Activated CD4-positive, alpha-beta T cell treated with anti-CD3 and anti-CD28 coated beads, Interleukin-10, Interleukin-2, amounts not matched to agents 100 ng/mL and 50 ng/mL, durations not matched to agents 16 hours and 8 hours (primary cell): ENCODE data around the gene PDK4.
"Not testable (repeated sequence)": the region's sequence is repeated elsewhere in the genome, so short reads cannot be mapped to it uniquely, and the experiment has no call there.

Experiments
- DNase-seq: peaks from one replicate; pipeline ENCODE4 v3.0.0-alpha.2; 2020

PDK4 gene

DNA sequence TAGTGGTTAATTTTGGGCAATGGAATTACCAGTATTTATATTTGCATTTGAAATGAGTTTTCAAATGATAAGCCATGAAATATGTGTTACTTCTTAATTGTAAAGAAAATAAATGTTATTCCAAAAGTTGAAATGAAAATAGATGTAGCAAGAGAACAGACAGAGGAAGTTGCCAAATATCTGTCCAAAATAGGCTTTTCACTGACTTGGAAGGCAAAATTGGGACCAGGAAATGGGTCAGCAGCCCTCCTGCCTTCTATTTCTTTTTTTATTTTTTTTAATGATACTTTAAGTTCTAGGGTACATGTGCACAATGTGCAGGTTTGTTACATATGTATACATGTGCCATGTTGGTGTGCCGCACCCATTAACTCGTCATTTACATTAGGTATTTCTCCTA is 8.1 kb upstream of the PDK4 start:
- DNase-seq: not testable (repeated sequence)

- DNase-seq: no peak
These were observed 6.1 kb upstream of the PDK4 start for GRCh38 chr7:95602421-95602820.

GRCh38 chr7:95601316-95601715 is 5.0 kb upstream of the PDK4 start:
- no peak for DNase-seq

GRCh38 chr7:95599069-95599468 is 2.8 kb upstream of the PDK4 start:
- DNase-seq: no peak

DNA sequence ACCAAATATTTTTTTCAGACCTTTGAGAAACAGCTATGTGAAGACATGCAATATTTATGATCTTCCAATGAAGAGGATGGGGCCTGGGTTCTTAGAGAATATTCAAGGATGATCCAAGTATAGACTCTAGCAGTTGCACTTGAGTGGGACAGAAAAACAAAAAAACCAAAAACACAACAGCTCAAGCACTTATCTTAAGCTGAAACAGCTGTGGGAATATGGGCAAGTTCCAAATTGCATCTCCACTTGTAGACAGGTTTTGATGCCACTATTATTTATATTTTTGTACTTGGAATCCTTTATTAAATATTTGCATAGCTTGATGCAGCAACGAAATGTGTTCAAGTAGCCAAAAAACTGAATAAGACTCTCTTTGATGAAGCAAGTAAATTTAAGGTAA is 2.2 kb upstream of the PDK4 start:
- no peak for DNase-seq

DNA sequence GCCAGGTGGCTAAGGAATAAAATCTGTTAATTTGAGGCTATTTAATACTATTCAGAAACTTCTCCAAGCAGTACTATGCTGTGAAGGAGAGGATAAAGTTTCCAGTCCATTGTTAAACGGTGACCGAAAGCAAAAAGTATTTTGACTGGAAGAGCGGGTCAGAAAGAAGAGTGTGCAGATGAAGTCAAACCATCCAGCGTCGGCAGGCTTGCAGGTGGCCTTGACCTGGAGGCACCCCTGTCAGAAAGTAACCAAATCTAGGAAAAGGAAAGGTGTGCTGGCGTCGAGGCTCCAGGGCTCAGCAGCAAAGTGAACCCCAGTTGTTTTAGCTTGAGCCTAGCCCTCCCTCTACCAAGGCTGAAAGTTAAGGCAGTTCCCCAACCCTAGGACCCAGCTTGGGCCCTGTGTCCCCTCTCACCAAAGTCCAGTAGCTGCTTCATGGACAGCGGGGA is 544 bp downstream of the PDK4 start:
- DNase-seq: no peak

DNA sequence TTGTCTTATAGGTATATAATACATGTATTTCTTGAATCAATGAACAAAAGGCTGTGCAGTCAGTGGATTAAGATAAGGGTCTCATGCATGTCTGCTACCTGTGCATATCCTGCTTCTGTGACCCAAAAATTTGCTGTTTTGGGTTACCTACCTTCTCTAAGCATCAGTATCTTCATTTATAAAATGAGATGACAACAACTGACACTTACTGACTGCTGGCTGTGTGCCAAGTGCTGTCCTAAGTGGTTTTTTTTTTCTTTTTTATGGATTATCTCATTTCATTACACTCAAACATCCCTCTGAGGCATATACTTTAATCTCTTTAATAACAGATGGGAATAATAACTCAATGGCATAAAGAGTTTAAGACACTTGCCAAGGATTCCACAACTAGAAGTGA is 2.1 kb downstream of the PDK4 start:
- DNase-seq: no peak

GRCh38 chr7:95593343-95593742 is 3.0 kb downstream of the PDK4 start:
- no peak for DNase-seq

GRCh38 chr7:95592570-95592969 is 3.7 kb downstream of the PDK4 start:
- no peak for DNase-seq

DNA sequence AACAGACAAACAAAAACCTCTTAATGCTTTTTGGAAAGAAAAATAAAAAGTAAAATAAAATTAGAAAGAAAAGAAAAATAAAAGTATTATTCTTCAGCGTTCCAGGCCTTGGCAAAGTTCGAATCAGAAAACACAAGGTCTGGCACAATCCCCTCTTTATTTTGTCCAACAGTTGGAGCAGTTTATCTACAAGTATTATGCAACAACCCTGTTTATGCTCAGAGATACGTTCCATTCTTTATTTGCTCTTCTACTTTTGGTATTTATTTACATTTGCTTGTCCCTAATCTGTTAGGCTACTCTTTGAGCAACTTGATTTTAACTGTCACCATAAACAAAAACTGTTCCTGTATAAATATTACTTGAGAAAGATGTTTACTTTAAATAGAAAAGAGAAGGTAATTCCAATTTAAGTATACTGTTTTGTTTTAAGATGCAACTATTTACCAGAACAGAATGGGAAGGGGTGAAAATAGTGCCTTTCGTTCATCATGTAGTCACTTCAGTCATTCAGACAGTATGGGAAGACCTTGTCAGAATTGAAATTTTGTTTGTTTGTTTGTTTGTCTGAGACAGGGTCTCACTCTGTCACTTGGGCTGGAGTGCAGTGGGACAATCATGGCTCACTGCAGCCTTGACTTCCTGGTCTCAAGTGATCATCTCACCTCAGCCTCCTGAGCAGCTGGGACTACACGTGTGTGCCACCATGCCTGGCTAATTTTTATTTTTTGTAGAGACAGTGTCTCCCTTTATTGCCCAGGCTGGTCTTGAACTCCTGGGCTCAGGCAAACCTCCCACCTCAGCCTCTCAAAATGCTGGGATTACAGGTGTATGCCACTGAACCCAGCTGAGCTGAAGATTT is 5.7 kb downstream of the PDK4 start:
- no peak for DNase-seq

GRCh38 chr7:95589766-95590165 is 6.5 kb downstream of the PDK4 start:
- no peak for DNase-seq

GRCh38 chr7:95589031-95589430 is 7.3 kb downstream of the PDK4 start:
- no peak for DNase-seq

- DNase-seq: no peak
These were observed 9.4 kb downstream of the PDK4 start for GRCh38 chr7:95586951-95587301.

DNA sequence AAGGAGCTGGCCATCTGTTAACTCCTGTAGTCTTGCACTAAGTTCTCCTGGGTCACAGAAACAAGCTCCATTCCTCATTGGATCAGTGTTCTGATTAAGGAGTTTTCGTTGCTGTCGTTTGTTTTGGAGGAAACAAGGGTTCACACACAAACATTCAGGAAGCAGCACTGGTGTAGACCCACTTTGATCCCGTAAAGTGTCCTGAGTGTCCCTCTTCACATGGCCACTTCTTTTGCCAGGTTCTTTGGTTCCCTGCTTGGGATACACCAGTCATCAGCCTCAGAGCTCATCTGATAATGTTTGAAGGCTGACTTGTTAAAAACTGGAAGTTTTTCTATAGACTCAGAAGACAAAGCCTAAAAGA is 10.9 kb downstream of the PDK4 start:
- DNase-seq: no peak

DNA sequence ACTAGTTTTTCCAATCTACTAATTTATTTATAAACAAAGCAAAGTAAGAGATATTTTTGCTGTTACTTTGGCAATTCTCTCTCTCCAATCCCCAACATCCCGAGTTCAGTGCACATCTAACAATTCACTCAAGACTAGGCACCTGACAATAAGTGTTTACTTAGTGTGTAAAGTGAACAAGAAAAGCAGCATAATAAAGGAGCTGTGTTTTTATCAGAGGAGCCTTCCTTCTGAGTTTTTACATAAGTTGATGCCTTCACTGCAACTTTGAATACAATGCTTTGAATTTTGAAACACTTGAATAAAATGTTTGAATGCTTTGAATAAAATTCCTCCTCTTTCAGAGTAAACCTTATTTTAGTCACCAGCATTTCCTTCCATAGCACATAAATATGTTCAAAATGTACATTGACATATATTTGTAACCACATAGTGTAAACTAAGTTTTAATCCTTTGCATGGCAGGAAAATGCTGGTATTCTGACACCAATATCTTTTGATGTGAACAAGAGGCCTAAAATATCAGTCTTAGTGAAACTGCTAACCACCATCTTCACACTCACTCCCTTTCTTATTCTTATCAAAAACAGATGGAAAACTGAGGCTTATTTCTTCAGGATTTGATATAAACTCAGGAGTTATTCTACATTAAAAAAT is 11.4 kb downstream of the PDK4 start:
- DNase-seq: no peak

DNA sequence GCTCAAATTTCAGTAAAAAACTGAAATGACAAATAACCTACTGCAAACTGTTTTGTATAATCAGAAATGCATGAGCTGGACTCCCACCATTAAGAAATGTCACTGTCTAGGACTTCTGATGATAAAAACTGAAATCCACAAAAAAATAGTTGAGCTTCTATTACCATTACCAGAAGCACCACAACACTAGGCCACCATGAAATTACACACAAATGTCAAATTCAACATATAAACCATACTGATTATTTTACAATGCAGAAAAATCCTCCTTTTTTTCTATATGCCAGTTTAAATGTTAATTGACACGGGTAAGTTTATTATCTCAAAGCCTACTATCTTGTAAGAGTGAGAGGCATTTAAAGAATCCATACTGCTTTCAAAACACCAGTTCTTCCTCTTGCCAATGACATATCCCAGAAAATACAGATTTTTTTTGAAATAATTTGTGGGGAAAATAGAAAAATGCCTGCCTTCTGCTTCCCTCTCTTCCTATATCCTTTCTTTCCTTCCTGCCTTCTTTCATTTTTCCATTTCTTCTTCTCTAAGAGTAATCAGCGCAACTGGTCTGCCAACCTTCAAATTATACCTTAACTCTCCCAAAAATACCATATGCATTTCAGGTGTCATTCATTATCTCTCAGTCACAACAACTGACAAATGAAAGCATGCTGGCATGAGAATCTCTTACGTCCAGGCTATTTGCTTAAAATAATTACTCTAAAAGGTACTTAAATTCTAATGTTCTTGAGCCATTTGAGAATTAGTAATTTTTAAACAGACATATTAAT is 12.3 kb downstream of the PDK4 start:
- no peak for DNase-seq

GRCh38 chr7:95582578-95583293 is 13.6 kb downstream of the PDK4 start:
- DNase-seq: no peak

- DNase-seq: no peak
These were observed 14.8 kb downstream of the PDK4 start for GRCh38 chr7:95581467-95581866.

DNA sequence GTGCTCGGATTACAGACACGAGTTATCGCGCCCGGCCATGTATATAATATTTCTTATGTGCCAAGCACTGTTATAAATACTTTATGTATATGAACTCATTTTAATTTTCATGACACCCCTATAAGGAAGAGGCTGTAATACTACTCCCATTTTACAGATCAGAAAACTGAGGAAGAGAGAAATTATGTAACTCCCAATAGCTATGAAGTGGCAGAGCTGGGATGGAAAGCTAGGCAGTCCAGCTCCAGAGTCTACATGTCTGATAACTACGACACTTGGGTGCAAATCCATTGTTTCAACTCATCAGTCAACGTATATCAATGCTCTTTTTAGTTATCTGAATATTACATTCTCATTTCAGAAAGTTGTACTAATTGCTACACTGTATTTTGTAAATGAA is 17.0 kb downstream of the PDK4 start:
- no peak for DNase-seq

GRCh38 chr7:95578299-95578855 is 17.9 kb downstream of the PDK4 start:
- DNase-seq: no peak

GRCh38 chr7:95577137-95577536 is 19.2 kb downstream of the PDK4 start:
- no peak for DNase-seq

DNA sequence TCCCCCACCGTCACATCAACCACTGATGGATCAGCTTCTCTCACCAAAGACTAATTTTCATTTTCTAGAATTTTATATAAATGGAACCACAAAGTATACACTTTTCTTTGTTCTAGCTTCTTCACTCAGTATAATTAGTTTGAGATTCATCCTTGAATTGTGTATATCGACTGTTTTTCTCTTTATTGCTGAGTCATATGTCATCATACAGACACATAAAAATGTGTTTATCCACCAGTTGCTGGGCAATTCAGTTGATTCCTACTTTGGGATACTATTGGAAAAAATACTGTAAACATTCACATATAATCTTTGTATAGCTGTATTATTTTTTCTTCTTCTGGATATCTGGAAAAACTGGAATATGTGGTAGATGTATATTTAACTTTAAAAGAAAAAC is 26.6 kb downstream of the PDK4 start:
- DNase-seq: no peak

- DNase-seq: no peak
These were observed 35.6 kb downstream of the PDK4 start for GRCh38 chr7:95560674-95561073.
